CD14-positive monocyte (primary cell): ENCODE results near the gene SRGAP1. TPM values are rescaled to one million over a fixed set of nuclear protein-coding genes. Genes with fewer than 3 reads are reported as not detected.

Source experiments
- DNase-seq, 3 donors: peaks; one replicate each; pipeline ENCODE4 v3.0.0-alpha.2; 2011 to 2022
- H2AFZ ChIP-seq: 2 replicates; pipeline ENCODE4 v1.6.0; 2012; ENCODE audit warnings: mild to moderate bottlenecking, low read depth, low read length, inconsistent platforms; ENCODE audit not compliant: insufficient read depth, poor library complexity, severe bottlenecking
- H3K27ac ChIP-seq, 2 donors: 1 replicate in 1 of 2; 2 replicates in 1 of 2; pipeline ENCODE4 v1.5.1; 2012 to 2013; ENCODE audit warnings: low read length in 2 of 2, control low read depth in 1 of 2, inconsistent platforms in 1 of 2, low read depth in 1 of 2, mild to moderate bottlenecking in 1 of 2
- H3K27me3 ChIP-seq, 2 donors: one replicate each; pipeline versions ENCODE4 v1.6.0 to v1.6.1; 2011 to 2013; ENCODE audit warnings: low read length in 2 of 2; ENCODE audit not compliant: control insufficient read depth in 2 of 2, insufficient read depth in 2 of 2
- H3K36me3 ChIP-seq, 2 donors: replicated peaks in 1 of 2; 1 replicate in 1 of 2; 2 replicates in 1 of 2; pipeline versions ENCODE4 v1.5.1 to v1.6.1; 2012 to 2013; ENCODE audit warnings: low read length in 2 of 2, control low read depth in 1 of 2, inconsistent platforms in 1 of 2, mild to moderate bottlenecking in 1 of 2; ENCODE audit not compliant: insufficient read depth in 2 of 2, control insufficient read depth in 1 of 2
- H3K4me1 ChIP-seq, 2 donors: 1 replicate in 1 of 2; 2 replicates in 1 of 2; pipeline versions ENCODE4 v1.5.1 to v1.6.1; 2012 to 2013; ENCODE audit warnings: low read length in 2 of 2, control low read depth in 1 of 2, inconsistent platforms in 1 of 2, mild to moderate bottlenecking in 1 of 2, moderate library complexity in 1 of 2; ENCODE audit not compliant: insufficient read depth in 2 of 2, control insufficient read depth in 1 of 2
- H3K4me2 ChIP-seq: replicated peaks from 2 replicates; pipeline ENCODE3; 2012; ENCODE audit warnings: low read length, moderate library complexity, mild to moderate bottlenecking; ENCODE audit not compliant: poor library complexity, severe bottlenecking; ENCODE audit errors: extremely low read depth
- H3K4me3 ChIP-seq, 3 experiments: fragments of 200-600 bp in 1 of 3; sonication (generic) in 1 of 3; replicated peaks in 1 of 3; 1 replicate in 2 of 3; 2 replicates in 1 of 3; pipeline ENCODE4 v1.5.1; 2011 to 2013; ENCODE audit warnings: low read length in 3 of 3, mild to moderate bottlenecking in 3 of 3, control low read depth in 2 of 3, low read depth in 2 of 3, inconsistent platforms in 1 of 3, moderate library complexity in 1 of 3
- H3K79me2 ChIP-seq: 2 replicates; pipeline ENCODE4 v1.6.0; 2012; ENCODE audit warnings: mild to moderate bottlenecking, control low read depth, inconsistent platforms, low read length, moderate library complexity; ENCODE audit not compliant: insufficient read depth
- H3K9ac ChIP-seq: 2 replicates; pipeline ENCODE4 v1.6.0; 2017; ENCODE audit warnings: low read length, mild to moderate bottlenecking; ENCODE audit not compliant: insufficient read depth, poor library complexity, severe bottlenecking
- H3K9me3 ChIP-seq, 2 donors: replicated peaks in 1 of 2; 1 replicate in 1 of 2; 2 replicates in 1 of 2; pipeline versions ENCODE4 v1.5.1 to v1.6.1; 2012 to 2013; ENCODE audit warnings: low read length in 2 of 2, control low read depth in 1 of 2; ENCODE audit not compliant: control insufficient read depth in 1 of 2, insufficient read depth in 1 of 2
- H4K20me1 ChIP-seq: 2 replicates; pipeline ENCODE4 v1.6.0; 2012; ENCODE audit warnings: mild to moderate bottlenecking, low read length, control low read depth, moderate library complexity; ENCODE audit not compliant: insufficient read depth
- H3K27ac Mint-ChIP-seq, 7 donors: one replicate each; pipeline ENCODE4 v1.8.0; 2020; ENCODE audit warnings: mild to moderate bottlenecking in 7 of 7, mixed read lengths in 7 of 7, moderate library complexity in 6 of 7, inconsistent platforms in 2 of 7
- H3K27me3 Mint-ChIP-seq, 3 donors: one replicate each; pipeline ENCODE4 v1.8.0; 2021 to 2022; ENCODE audit warnings: low read depth in 3 of 3, mild to moderate bottlenecking in 3 of 3, mixed read lengths in 3 of 3, moderate library complexity in 3 of 3, inconsistent platforms in 1 of 3
- H3K36me3 Mint-ChIP-seq, 2 donors: one replicate each; pipeline ENCODE4 v1.8.0; 2020; ENCODE audit warnings: mixed read lengths in 2 of 2, inconsistent platforms in 1 of 2, mild to moderate bottlenecking in 1 of 2
- H3K4me1 Mint-ChIP-seq: one replicate; pipeline ENCODE4 v1.8.0; 2020; ENCODE audit warnings: mild to moderate bottlenecking, mixed read lengths
- H3K4me3 Mint-ChIP-seq, 2 donors: one replicate each; pipeline ENCODE4 v1.8.0; 2020; ENCODE audit warnings: mild to moderate bottlenecking in 2 of 2, mixed read lengths in 2 of 2, moderate library complexity in 1 of 2
- H3K9me3 Mint-ChIP-seq, 7 donors: one replicate each; pipeline ENCODE4 v1.8.0; 2020 to 2022; ENCODE audit warnings: mixed read lengths in 7 of 7, mild to moderate bottlenecking in 6 of 7, moderate library complexity in 6 of 7, inconsistent platforms in 2 of 7
- WGBS: methylation state at CpG from one replicate; pipeline ENCODE4 v1.1.5; 2013; ENCODE audit warnings: missing lambda C conversion rate; ENCODE audit not compliant: insufficient coverage; 5-methylcytosine and 5-hydroxymethylcytosine counted together
- intact Hi-C, 2 donors: fragments of 100-400 bp; cut with micrococcal nuclease; formaldehyde crosslinking; loops; one replicate each; pipeline versions ENCODE4 v1.15.0 to v1.15.1; 2023
- polyA plus RNA-seq, 3 donors: library from polyadenylated mRNA; depleted of rRNA in 1 of 3; unstranded in 2 of 3; stranded (reverse) in 1 of 3; fragments of 300-500 nt in 2 of 3; fragments of >200 nt in 1 of 3; fragmentation: Illumina TruSeq in 2 of 3; gene quantifications; 1 replicate in 2 of 3; 2 replicates in 1 of 3; pipeline ENCODE4 v1.2.3, GENCODE V29; 2012 to 2021
- TF ChIP-seq, protein P1 (sequence below): fragments of 200-600 bp; IDR thresholded peaks from one replicate; pipeline ENCODE4 v1.8.0; 2022; ENCODE audit warnings: antibody characterized with exemption, mild to moderate bottlenecking

The SRGAP1 gene
- polyA plus RNA-seq, 3 donors = 0.05 to 0.52 (median 0.07) TPM

GRCh38 chr12:63814146-63814772 is 30.2 kb upstream of the SRGAP1 start:
- no peaks in the 10 kb centered on the region for H3K36me3 ChIP-seq
- DNase-seq = no peak
- peaks cover 5% of the 10 kb centered on the region for H3K4me1 Mint-ChIP-seq
- H3K9me3 Mint-ChIP-seq = peaks cover 0 to 8% (median 6%) of the 10 kb centered on the region in 7 donors
- no peak overlapping the region for H3K27ac Mint-ChIP-seq
- H3K4me3 Mint-ChIP-seq = no peak overlapping the region
- H4K20me1 ChIP-seq = no peaks in the 10 kb centered on the region
- H3K4me2 ChIP-seq = no peak overlapping the region
- H3K4me1 ChIP-seq = no peaks in the 10 kb centered on the region
- TF ChIP-seq, protein P1, sequence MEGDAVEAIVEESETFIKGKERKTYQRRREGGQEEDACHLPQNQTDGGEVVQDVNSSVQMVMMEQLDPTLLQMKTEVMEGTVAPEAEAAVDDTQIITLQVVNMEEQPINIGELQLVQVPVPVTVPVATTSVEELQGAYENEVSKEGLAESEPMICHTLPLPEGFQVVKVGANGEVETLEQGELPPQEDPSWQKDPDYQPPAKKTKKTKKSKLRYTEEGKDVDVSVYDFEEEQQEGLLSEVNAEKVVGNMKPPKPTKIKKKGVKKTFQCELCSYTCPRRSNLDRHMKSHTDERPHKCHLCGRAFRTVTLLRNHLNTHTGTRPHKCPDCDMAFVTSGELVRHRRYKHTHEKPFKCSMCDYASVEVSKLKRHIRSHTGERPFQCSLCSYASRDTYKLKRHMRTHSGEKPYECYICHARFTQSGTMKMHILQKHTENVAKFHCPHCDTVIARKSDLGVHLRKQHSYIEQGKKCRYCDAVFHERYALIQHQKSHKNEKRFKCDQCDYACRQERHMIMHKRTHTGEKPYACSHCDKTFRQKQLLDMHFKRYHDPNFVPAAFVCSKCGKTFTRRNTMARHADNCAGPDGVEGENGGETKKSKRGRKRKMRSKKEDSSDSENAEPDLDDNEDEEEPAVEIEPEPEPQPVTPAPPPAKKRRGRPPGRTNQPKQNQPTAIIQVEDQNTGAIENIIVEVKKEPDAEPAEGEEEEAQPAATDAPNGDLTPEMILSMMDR = no peak
- no peak overlapping the region for H2AFZ ChIP-seq
- no peak overlapping the region for H3K27ac ChIP-seq
- peaks cover 0 to 12% of the 10 kb centered on the region in 2 donors for H3K9me3 ChIP-seq
- H3K4me3 ChIP-seq = no peak overlapping the region
- no peaks in the 10 kb centered on the region for H3K79me2 ChIP-seq
- H3K36me3 Mint-ChIP-seq = peaks cover 0 to 4% of the 10 kb centered on the region in 2 donors
- H3K9ac ChIP-seq = no peak overlapping the region
- peaks cover 0 to 2% (median 0%) of the 10 kb centered on the region in 3 donors for H3K27me3 Mint-ChIP-seq
- no peaks in the 10 kb centered on the region for H3K27me3 ChIP-seq
- WGBS = no CpG with 5 or more reads among the region's 4 CpGs
- intact Hi-C loops = no loop called here

DNA sequence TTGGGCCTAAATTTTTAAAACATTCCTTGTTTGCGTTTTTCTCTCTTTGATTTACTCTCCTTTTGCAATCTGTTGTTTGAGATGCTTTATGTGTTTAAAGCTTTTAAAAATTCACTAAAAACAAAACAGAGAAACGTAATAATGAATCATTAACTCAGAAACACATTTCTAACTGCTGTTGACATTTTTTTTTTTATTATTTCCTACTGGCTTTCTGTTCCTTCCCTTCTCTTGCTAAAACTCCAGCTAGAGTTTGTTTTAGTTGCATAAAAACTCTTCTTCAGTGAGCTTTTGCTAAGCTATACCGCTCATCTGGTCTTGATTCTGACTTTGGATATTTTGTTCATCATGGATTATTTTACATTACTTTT is 29.0 kb upstream of the SRGAP1 start:
- no peak overlapping the region for H3K4me3 Mint-ChIP-seq
- no peaks in the 10 kb centered on the region for H3K36me3 Mint-ChIP-seq
- TF ChIP-seq, protein P1 = no peak
- H3K9me3 Mint-ChIP-seq = peaks cover 0 to 10% (median 6%) of the 10 kb centered on the region in 7 donors
- Histone ChIP-seq H3K4me2 (no peak overlapping the region), H3K4me1 (no peaks in the 10 kb centered on the region), H2AFZ (no peak overlapping the region), H3K4me3 (no peak overlapping the region), H3K79me2 (no peaks in the 10 kb centered on the region), H4K20me1 (no peaks in the 10 kb centered on the region), H3K9me3 (peaks cover 0 to 12% of the 10 kb centered on the region in 2 donors), H3K27ac (no peak overlapping the region), H3K36me3 (no peaks in the 10 kb centered on the region), H3K27me3 (no peaks in the 10 kb centered on the region), H3K9ac (no peak overlapping the region)
- intact Hi-C loops = no loop called here
- peaks cover 0 to 3% (median 1%) of the 10 kb centered on the region in 3 donors for H3K27me3 Mint-ChIP-seq
- H3K27ac Mint-ChIP-seq = no peak overlapping the region
- peaks cover 5% of the 10 kb centered on the region for H3K4me1 Mint-ChIP-seq
- no CpG with 5 or more reads among the region's 3 CpGs for WGBS
- DNase-seq = no peak
